Endothelial cell of umbilical vein (primary cell): ENCODE data around the gene PRRC2A. TPM values are rescaled to one million over a fixed set of nuclear protein-coding genes. Genes with fewer than 3 reads are reported as not detected.

Experiments used
- BruUV-seq: library from RNA; stranded (reverse); fragments of 400-500 nt; replicated peaks from 2 replicates; lab custom pipeline; 2021; lab: Mats Ljungman, UMichigan
- CTCF ChIA-PET: fragments of 300-600, 350-600 bp; sonication (Branson Sonifier 250); formaldehyde crosslinking; loops from one replicate; lab custom pipeline; 2021; ENCODE audit warnings: antibody characterized with exemption, inconsistent platforms; lab: Charles Lee
- POLR2A ChIA-PET: fragments of 300-600, 350-600 bp; sonication (Branson Sonifier 250); formaldehyde crosslinking; loops from one replicate; lab custom pipeline; 2021; ENCODE audit warnings: antibody characterized with exemption, inconsistent platforms; lab: Charles Lee
- DNase-seq: peaks from one replicate; pipeline ENCODE4 v3.0.0-alpha.2; 2011; ENCODE audit warnings: low read depth, low spot score
- FAIRE-seq: peaks from 2 replicates; lab custom pipeline; 2011; peaks lifted over from hg19 to GRCh38; lab: Jason Lieb, UNC
- H2AFZ ChIP-seq: 2 replicates; pipeline ENCODE4 v1.6.0; 2012; ENCODE audit warnings: low read depth, low read length, control low read depth, inconsistent platforms
- H3K27ac ChIP-seq: 2 replicates; pipeline ENCODE4 v1.5.1; 2011; ENCODE audit warnings: low read depth, mild to moderate bottlenecking, control low read depth, low read length, moderate library complexity; ENCODE audit not compliant: insufficient read depth
- H3K27me3 ChIP-seq, 2 experiments: 2 replicates each; pipeline versions ENCODE4 v1.6.0 to v1.6.1; 2011; ENCODE audit warnings: low read length in 2 of 2, mixed read lengths in 1 of 2; ENCODE audit not compliant: control insufficient read depth in 2 of 2, insufficient read depth in 2 of 2
- H3K36me3 ChIP-seq, 2 experiments: 2 replicates in 1 of 2; 3 replicates in 1 of 2; pipeline ENCODE4 v1.5.1; 2011; ENCODE audit warnings: low read length in 2 of 2, mild to moderate bottlenecking in 1 of 2, moderate library complexity in 1 of 2; ENCODE audit not compliant: control insufficient read depth in 2 of 2, insufficient read depth in 2 of 2; ENCODE audit errors: extremely low read depth in 1 of 2
- H3K4me1 ChIP-seq: 3 replicates; pipeline ENCODE4 v1.5.1; 2011; ENCODE audit warnings: mild to moderate bottlenecking, low read length; ENCODE audit not compliant: control insufficient read depth, insufficient read depth; ENCODE audit errors: extremely low read depth
- H3K4me2 ChIP-seq: 2 replicates; pipeline ENCODE4 v1.6.1; 2011; ENCODE audit warnings: low read length, control low read depth, mixed read lengths; ENCODE audit not compliant: insufficient read depth
- H3K4me3 ChIP-seq, 3 experiments: fragments of 200-600 bp in 1 of 3; sonication (generic), shearing (Covaris generic) in 1 of 3; replicated peaks in 1 of 3; 2 replicates each; pipeline ENCODE4 v1.5.1; 2011 to 2016; ENCODE audit warnings: control low read depth in 3 of 3, low read length in 3 of 3, mild to moderate bottlenecking in 2 of 3, inconsistent platforms in 1 of 3, low read depth in 1 of 3, moderate library complexity in 1 of 3; ENCODE audit not compliant: insufficient read depth in 1 of 3
- H3K79me2 ChIP-seq: 2 replicates; pipeline ENCODE4 v1.6.0; 2012; ENCODE audit warnings: low read length, inconsistent platforms; ENCODE audit not compliant: control insufficient read depth, insufficient read depth
- H3K9ac ChIP-seq: replicated peaks from 2 replicates; pipeline ENCODE3; 2011; ENCODE audit warnings: low read length, control low read depth; ENCODE audit not compliant: insufficient read depth; ENCODE audit errors: extremely low read depth
- H3K9me1 ChIP-seq: replicated peaks from 3 replicates; pipeline ENCODE4 v1.6.0; 2011; ENCODE audit warnings: mild to moderate bottlenecking, low read length; ENCODE audit not compliant: control insufficient read depth, insufficient read depth; ENCODE audit errors: extremely low read depth
- H3K9me3 ChIP-seq: replicated peaks from 2 replicates; pipeline ENCODE4 v1.5.1; 2012; ENCODE audit warnings: low read length, inconsistent platforms; ENCODE audit not compliant: control insufficient read depth, insufficient read depth
- H4K20me1 ChIP-seq: replicated peaks from 2 replicates; pipeline ENCODE3; 2011; ENCODE audit warnings: mild to moderate bottlenecking, low read length; ENCODE audit not compliant: control insufficient read depth, insufficient read depth; ENCODE audit errors: extremely low read depth
- EZH2 ChIP-seq: IDR thresholded peaks from 2 replicates; pipeline ENCODE4 v1.6.1; 2012; ENCODE audit warnings: borderline replicate concordance, low read depth, mild to moderate bottlenecking, moderate library complexity, low read length, inconsistent platforms; ENCODE audit not compliant: severe bottlenecking
- FOS ChIP-seq: IDR thresholded peaks from 2 replicates; pipeline ENCODE4 v1.6.1; 2011; ENCODE audit warnings: mild to moderate bottlenecking, low read length, moderate library complexity, borderline replicate concordance; ENCODE audit not compliant: insufficient read depth
- GATA2 ChIP-seq: IDR thresholded peaks from 2 replicates; pipeline ENCODE4 v1.7.0; 2011; ENCODE audit warnings: low read depth, mild to moderate bottlenecking, moderate library complexity, mixed read lengths, low read length; ENCODE audit not compliant: insufficient read length, insufficient read depth
- JUN ChIP-seq: IDR thresholded peaks from 2 replicates; pipeline ENCODE4 v1.6.1; 2011; ENCODE audit warnings: borderline replicate concordance, low read depth; ENCODE audit not compliant: insufficient read length, insufficient read depth
- MAX ChIP-seq: IDR thresholded peaks from 2 replicates; pipeline ENCODE4 v1.6.1; 2011; ENCODE audit not compliant: insufficient read depth, insufficient read length
- MYC ChIP-seq: IDR thresholded peaks from one replicate; pipeline ENCODE4 v1.6.1; 2011; ENCODE audit warnings: mild to moderate bottlenecking, low read depth, low read length
- POLR2A ChIP-seq: IDR thresholded peaks from 2 replicates; pipeline ENCODE4 v1.6.1; 2012; ENCODE audit warnings: low read depth, mild to moderate bottlenecking, control low read depth, low read length
- POLR2AphosphoS5 ChIP-seq: IDR thresholded peaks from 2 replicates; pipeline ENCODE4 v1.6.1; 2012; ENCODE audit warnings: low read depth, mild to moderate bottlenecking, control low read depth, low read length, moderate library complexity; ENCODE audit not compliant: insufficient read depth
- dilution Hi-C: fragments of 300-500 bp; cut with MboI; formaldehyde crosslinking; loops from one replicate; pipeline ENCODE4 v1.15.0; 2019; ENCODE audit warnings: low sequenced_read_pairs; ENCODE audit not compliant: extremely low pct_ligation_motif_present
- intact Hi-C: fragments of 100-400 bp; cut with micrococcal nuclease; formaldehyde crosslinking; loops from one replicate; pipeline ENCODE4 v1.10.0; 2022
- polyA plus RNA-seq, 4 experiments: library from polyadenylated mRNA; depleted of rRNA in 3 of 4; stranded (reverse) in 3 of 4; unstranded in 1 of 4; fragments of >200 nt; gene quantifications; 2 replicates each; pipeline versions ENCODE4 v1.2.1 to v1.2.3, GENCODE V29; 2011 to 2012; ENCODE audit warnings: missing spikeins in 1 of 4
- total RNA-seq: library from RNA; stranded (reverse); gene quantifications from 2 replicates; pipeline ENCODE4 v1.2.3, GENCODE V29; 2021
- TF ChIP-seq, protein P1 (sequence below), 2 donors: IDR thresholded peaks; 1 replicate in 1 of 2; 2 replicates in 1 of 2; pipeline ENCODE4 v1.5.1; 2011; ENCODE audit warnings: low read length in 2 of 2, mild to moderate bottlenecking in 2 of 2, moderate library complexity in 2 of 2, control low read depth in 1 of 2, inconsistent platforms in 1 of 2, low read depth in 1 of 2; ENCODE audit not compliant: insufficient read depth in 1 of 2; ENCODE audit errors: extremely low read depth in 1 of 2

Gene PRRC2A
- total and polyA plus RNA-seq, 2 donors (not counting 3 experiments of a cell fraction or from before 2014, with no cell fraction given), result 88.4 to 229 TPM

DNA sequence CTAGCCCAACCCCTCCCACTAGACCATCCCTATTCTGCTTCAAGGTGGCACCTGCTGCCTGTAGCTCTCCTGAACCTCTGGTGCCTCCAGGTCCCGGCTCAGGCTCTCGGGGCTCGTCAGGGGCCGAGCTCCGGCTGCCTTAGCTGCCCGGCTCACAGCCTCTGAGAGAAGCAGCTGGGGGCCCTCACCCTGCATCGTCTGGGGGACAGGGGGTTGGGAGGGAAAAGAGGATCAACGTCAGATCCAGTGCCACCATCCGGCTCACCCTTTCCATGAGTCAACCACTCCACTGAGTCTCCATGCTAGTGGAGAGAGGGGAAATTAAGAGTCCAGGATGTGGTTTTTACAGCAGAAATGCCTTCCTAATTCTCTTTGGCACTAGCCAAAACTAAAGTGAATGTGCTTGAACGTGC, 18.9 kb downstream of the PRRC2A start:
- H3K4me1 ChIP-seq, result no peaks in the 10 kb centered on the region
- H3K4me2 ChIP-seq, result no peak overlapping the region
- no peaks in the 10 kb centered on the region for H3K9me1 ChIP-seq
- no peak for DNase-seq
- intact Hi-C loops (no loop called here), dilution Hi-C loops (no loop called here)
- no TSS peak for BruUV-seq
- FAIRE-seq, result no peak
- H3K9ac ChIP-seq, result no peak overlapping the region
- no peaks in the 10 kb centered on the region for H3K9me3 ChIP-seq
- no peak overlapping the region for H3K27ac ChIP-seq
- POLR2A ChIA-PET, result interaction anchor here (1.1 to 2.2 kb wide), 3 partner anchors 12 to 188 kb away, joined by 3 to 10 read pairs (median 4); partner anchors contain the start of genes BAG6, GPANK1 and HSPA1B
- H3K79me2 ChIP-seq, result no peaks in the 10 kb centered on the region
- peaks cover 37 to 72% of the 10 kb centered on the region in 2 experiments for H3K36me3 ChIP-seq
- no peaks in the 10 kb centered on the region for H4K20me1 ChIP-seq
- H3K4me3 ChIP-seq, result no peak overlapping the region
- no peaks in the 10 kb centered on the region for H3K27me3 ChIP-seq
- no peak overlapping the region for H2AFZ ChIP-seq
- TF ChIP-seq JUN, result no peak
- no peak for TF ChIP-seq GATA2
- TF ChIP-seq POLR2A, result no peak
- TF ChIP-seq, protein P1, sequence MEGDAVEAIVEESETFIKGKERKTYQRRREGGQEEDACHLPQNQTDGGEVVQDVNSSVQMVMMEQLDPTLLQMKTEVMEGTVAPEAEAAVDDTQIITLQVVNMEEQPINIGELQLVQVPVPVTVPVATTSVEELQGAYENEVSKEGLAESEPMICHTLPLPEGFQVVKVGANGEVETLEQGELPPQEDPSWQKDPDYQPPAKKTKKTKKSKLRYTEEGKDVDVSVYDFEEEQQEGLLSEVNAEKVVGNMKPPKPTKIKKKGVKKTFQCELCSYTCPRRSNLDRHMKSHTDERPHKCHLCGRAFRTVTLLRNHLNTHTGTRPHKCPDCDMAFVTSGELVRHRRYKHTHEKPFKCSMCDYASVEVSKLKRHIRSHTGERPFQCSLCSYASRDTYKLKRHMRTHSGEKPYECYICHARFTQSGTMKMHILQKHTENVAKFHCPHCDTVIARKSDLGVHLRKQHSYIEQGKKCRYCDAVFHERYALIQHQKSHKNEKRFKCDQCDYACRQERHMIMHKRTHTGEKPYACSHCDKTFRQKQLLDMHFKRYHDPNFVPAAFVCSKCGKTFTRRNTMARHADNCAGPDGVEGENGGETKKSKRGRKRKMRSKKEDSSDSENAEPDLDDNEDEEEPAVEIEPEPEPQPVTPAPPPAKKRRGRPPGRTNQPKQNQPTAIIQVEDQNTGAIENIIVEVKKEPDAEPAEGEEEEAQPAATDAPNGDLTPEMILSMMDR (IDR thresholded peaks at IDR 0.05; ENCODE audit: extremely low read depth in 1 of 2, insufficient read depth in 1 of 2, low read depth in 1 of 2, low read length in 2 of 2), result no peak
- TF ChIP-seq EZH2, result no peak
- no peak for TF ChIP-seq MYC
- no peak for TF ChIP-seq FOS
- TF ChIP-seq MAX, result no peak
- no peak for TF ChIP-seq POLR2AphosphoS5
- CTCF ChIA-PET, result interaction anchor here (1.3 to 2.5 kb wide), 7 partner anchors 12 to 191 kb away, joined by 3 to 10 read pairs (median 4); partner anchors contain the start of genes ATP6V1G2, BAG6 and GPANK1
